Activated naive CD4-positive, alpha-beta T cell treated with anti-CD3 and anti-CD28 coated beads, Interleukin-2, amount 50 U/mL, for 16 hours (primary cell): Measurements from ENCODE around the gene MLLT10.
A peak's percentile ranks its signal among the peaks of the same experiment; 100 is the strongest.

Source experiments
- DNase-seq: peaks from one replicate; pipeline ENCODE4 v3.0.0-alpha.2; 2020

The MLLT10 gene

DNA sequence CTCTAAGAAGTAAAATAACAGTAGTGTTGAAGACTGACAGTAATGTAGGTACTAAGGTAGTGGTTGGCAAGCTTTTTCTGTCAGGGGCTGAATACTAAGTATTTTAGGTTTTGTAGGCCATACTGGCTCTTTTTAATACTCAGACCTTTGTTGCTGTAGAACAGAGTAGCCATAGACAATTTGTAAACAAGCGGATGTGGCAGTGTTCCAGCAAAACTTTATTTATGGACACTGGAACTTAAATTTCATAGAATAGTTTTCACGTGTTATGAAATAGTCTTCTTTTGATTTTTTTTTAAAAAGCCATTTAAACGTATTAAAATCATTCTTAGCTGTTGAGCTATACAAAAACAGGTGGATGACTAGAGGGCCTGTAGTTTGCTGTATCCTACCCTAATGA lies 121.2 kb downstream of the MLLT10 start:
- no peak for DNase-seq

DNA sequence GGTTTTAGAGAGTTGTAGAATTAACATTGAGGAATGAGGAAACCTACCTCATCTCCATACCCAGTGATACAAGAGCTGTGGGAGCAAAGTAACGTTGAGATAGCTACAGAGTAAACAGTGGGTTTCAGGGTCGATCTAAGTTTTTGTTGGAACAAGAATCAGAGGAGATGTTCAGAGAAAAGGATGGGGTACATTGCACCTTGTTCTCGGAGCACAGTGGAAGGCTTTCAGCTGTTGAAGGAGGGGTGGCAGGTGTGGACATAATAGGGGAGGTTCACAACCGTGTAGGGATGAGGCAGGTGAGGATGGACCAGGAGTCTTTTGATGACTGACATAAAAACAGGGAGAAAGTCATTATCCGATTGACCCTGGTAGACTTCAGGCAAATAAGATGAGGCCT lies 121.7 kb downstream of the MLLT10 start:
- DNase-seq: no peak

- DNase-seq: no peak
These were observed 127.1 kb downstream of the MLLT10 start for GRCh38 chr10:21661087-21661486.

DNA sequence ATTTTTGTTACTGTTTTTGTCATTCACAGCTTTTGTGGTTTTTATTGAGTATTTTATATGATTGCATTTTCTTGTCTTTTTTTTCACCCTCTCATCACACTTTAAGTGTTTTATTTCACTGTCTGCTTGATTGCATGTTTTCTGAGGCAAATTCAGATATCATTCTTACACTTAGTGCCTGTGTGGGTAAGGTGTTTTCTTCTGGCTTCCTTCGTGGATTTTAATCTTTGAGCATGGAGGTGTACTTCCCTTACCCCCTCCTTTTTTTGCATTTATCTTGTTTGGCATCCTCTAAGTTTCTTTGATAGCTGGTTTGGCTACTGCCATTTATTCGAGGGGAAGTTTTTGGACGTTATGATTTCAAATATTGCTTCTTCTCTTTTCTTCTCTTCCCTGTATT lies 127.9 kb downstream of the MLLT10 start:
- DNase-seq: no peak

DNA sequence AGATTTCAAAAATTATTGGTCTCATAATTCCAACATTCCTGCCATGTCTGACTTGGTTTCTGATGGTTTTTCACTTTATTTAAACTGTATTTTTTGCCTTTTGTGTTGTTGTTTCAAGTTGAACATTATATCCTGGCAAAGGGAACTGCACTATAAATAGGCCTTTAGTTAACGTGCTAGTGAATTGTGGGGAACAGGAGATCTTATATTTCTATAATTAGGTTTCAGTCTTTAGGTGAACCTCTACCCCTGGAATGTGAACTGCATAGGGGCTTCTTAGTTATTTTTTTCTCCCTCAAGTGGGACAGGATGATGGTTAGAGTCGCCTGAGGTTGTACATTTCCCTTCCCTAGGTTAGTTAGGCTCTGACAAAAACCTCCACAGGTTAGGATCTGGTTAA lies 128.6 kb downstream of the MLLT10 start:
- DNase-seq: no peak

DNA sequence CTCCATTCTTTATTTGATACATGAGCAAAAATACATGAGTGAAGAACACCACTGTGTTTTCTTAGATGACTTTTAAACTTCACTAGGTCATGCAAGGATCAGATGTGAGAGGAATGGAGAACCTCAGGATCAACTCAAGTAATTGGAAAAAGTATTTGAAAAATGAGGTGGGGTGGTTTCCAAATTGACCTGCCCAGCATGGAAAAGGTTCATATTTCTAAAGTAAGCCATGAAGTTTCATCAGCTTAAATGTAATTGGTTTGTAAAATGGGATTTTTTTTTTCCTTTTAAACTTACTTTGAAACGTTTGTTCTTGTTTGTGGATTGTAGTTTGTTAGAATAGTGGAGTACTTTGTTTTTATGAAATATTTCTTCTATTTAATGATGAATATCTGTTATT lies 134.8 kb downstream of the MLLT10 start:
- no peak for DNase-seq

- DNase-seq: no peak
These were observed 136.4 kb downstream of the MLLT10 start for GRCh38 chr10:21670391-21670790.

GRCh38 chr10:21673668-21674067 lies 139.6 kb downstream of the MLLT10 start:
- no peak for DNase-seq

DNA sequence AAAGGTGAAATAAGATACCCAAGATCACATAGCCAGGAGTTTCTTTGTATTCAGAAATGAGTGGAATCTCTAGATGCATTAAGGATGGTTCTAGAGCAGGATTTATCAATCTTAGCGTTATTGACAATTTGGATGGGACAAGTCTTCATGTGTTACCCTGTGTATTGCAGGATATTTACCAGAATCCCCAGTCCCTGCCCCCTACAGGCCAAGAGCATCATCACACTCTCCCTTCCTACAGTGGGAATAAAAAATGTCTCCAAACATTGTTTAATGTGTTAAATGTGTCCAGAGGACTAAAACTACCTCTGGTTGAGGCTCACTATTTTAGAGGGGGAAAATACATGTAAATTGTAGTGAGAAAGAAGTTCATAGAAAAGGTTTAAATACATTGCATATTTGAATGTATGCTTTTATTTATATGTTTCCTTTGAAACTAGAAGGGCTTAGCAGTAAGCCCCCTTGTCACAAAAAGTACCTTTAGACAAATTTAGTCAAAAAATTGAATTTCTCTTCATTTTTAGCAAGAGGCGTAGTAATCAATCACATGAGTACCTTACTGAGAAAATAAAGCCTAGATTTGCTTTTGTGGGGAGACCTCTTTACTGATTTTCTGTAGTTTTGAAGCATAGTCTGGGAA lies 141.2 kb downstream of the MLLT10 start:
- DNase-seq: peak; percentile 21

DNA sequence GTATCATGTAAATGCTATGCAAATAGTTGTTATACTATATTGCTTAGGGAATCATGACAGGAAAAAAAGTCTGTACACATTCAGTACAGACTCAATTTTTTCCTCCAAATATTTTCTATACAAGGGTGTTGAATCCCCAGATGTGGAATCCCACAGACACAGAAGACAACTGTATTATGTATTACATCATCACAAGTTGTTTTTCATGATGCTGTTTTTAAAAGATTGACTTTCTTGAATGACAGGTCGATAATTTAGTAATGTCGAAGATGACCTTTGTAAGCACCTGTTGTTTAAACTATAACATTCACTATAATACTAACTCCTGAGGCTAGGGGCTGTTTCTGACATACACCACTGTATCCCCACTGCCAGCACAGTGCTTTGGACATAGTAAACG lies 143.5 kb downstream of the MLLT10 start:
- no peak for DNase-seq

DNA sequence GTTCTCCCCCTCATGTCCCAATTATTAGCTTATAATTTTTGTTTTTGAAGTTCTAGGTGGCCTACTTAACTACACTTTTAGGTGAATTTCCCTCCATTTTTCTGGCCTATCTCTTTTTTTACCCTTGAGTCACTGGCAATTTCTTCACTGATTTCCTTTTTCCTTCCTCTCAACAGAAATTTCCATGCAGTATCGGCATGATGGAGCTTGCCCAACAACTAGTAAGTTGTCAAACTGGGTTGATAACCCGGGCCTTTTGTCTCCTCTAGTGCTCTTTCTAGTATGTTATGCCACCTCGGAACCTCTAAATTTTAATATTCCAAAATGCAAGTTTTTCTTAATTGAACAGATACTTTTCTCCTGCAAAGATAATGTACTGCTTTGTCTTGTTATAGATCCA lies 147.1 kb downstream of the MLLT10 start:
- DNase-seq: no peak

DNA sequence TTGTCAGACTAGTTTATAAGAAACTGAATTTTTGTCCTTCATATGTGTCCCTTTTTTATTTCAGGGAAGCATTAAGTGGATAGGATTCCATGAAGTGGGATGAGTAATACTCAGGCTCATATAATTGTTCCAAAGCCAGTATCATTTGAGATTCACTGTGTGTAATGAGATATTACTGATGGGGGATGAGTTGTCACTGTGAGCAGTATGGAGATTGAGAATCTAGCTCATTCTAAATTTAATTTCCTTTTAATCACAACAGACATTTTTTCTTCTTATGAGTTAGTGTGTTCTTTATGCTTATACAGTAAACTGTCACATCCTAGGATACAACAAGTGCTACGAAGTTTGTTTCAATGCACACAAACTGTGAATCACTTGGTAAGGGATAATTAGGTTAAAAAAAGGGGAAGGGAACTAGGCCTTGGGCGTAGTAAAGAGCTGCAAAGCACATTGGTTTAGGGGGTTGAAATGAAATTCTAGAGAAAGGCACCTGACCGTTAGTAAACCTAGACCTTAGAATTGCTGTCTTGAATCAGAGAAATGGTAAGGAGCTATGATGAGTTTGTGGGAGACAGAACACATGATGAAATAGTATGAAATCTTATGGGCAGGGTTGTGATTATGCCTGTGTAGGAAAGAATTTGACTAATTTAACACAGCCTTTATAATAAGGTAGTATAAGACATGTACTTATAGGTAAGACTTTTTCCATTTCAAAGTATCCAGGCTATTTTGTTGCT lies 153.4 kb downstream of the MLLT10 start:
- DNase-seq: no peak

DNA sequence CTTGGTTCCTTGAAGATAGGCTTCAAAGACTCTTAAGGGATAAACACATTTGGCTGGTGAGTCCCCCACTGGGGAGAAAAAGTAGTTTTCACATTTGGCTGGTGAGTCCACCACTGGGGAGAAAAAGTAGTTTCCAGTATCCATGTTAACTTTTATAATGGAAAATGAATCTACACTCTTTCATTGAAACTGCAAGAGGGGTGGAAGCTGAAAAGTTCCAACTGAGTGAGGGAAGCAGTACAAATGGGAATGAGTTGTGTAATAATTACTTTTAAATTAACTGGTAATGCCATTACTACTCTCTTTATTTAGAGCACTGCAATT lies 153.9 kb downstream of the MLLT10 start:
- DNase-seq: no peak

- DNase-seq: no peak
These were observed 154.8 kb downstream of the MLLT10 start for GRCh38 chr10:21688870-21689269.

GRCh38 chr10:21689881-21690280 lies 155.8 kb downstream of the MLLT10 start:
- no peak for DNase-seq

GRCh38 chr10:21692916-21693315 lies 158.9 kb downstream of the MLLT10 start:
- DNase-seq: no peak

GRCh38 chr10:21693418-21693817 lies 159.4 kb downstream of the MLLT10 start:
- no peak for DNase-seq

GRCh38 chr10:21694631-21695030 lies 160.6 kb downstream of the MLLT10 start:
- DNase-seq: no peak

- DNase-seq: no peak
These were observed 162.3 kb downstream of the MLLT10 start for GRCh38 chr10:21696302-21696701.

- no peak for DNase-seq
These were observed 165.5 kb downstream of the MLLT10 start for GRCh38 chr10:21699575-21699974.

GRCh38 chr10:21700474-21700873 lies 166.4 kb downstream of the MLLT10 start:
- DNase-seq: no peak

DNA sequence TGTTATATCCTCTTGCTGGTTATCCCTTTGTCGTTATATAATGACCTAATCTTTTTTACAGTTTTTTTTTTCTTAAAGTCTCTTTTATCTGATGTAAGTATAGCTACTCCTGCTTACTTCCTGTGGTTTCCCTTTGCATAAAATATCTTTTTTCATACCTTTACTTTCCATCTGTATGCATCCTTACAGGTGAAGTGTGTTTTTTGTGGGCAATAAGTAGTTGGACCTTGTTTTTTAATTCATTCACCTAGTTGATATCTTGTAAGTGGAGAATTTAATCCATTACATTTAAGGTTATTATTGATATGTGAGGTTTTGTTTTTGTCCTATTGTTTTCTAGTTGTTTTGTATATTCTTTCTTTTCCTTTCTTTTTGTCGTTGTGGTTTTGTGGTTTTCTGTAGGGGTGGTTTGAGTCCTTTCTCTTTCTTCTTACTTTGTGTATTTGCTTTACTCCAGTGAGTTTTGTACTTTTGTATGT lies 168.6 kb downstream of the MLLT10 start:
- no peak for DNase-seq

- no peak for DNase-seq
These were observed 171.3 kb downstream of the MLLT10 start for GRCh38 chr10:21705142-21705827.

DNA sequence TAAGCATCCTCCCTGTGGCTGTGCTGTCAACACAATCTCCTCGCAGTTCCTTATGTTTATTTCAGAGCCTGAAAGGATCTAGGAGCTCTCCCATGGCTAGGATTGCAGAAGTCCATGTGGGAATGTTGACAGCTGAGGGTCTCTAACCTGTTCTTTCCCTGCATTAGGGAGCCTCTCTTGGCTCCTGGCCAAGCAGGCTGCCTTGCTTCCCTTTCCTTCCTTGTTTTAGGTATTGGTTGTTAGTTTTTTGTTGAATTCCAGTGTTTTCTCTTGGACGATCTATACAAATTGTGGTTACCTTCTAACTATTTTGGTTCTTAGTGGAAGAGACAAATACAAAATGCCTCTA lies 171.8 kb downstream of the MLLT10 start:
- no peak for DNase-seq
